Choroid plexus epithelial cell (primary cell): Measurements from ENCODE around the gene DCST2.

ENCODE experiments used
- DNase-seq: peaks from one replicate; pipeline ENCODE4 v3.0.0-alpha.2; 2010; ENCODE audit warnings: low read depth
- H3K4me3 ChIP-seq: 2 replicates; pipeline ENCODE4 v1.5.1; 2011; ENCODE audit warnings: low read depth, mild to moderate bottlenecking, control low read depth, low read length, moderate library complexity
- CTCF ChIP-seq: conservative IDR thresholded peaks from 2 replicates; pipeline ENCODE4 v1.5.1; 2011; ENCODE audit warnings: low read depth, mild to moderate bottlenecking, control low read depth, inconsistent platforms, low read length, moderate library complexity

DCST2 gene

GRCh38 chr1:155033524-155033923 lies at the start of gene DCST2, which contains the start of gene DCST1:
Gene DCST2 (minus strand): TSS chr1:155033781. CDS start chr1:155033701, 80 bp downstream.
Gene DCST1 (plus strand): TSS chr1:155033824. CDS start chr1:155034037, 213 bp downstream.
- no peak for DNase-seq
- H3K4me3 ChIP-seq, result no peak within 1 kb of the TSS
- no peak for TF ChIP-seq CTCF

GRCh38 chr1:155083052-155083541 lies 49.5 kb upstream of the DCST2 start:
- no peak for TF ChIP-seq CTCF
- H3K4me3 ChIP-seq, result no peak overlapping the region
- no peak for DNase-seq

- no peak overlapping the region for H3K4me3 ChIP-seq
- TF ChIP-seq CTCF, result no peak
- DNase-seq, result no peak
Measured at GRCh38 chr1:155082301-155083051, 48.9 kb upstream of the DCST2 start.

DNA sequence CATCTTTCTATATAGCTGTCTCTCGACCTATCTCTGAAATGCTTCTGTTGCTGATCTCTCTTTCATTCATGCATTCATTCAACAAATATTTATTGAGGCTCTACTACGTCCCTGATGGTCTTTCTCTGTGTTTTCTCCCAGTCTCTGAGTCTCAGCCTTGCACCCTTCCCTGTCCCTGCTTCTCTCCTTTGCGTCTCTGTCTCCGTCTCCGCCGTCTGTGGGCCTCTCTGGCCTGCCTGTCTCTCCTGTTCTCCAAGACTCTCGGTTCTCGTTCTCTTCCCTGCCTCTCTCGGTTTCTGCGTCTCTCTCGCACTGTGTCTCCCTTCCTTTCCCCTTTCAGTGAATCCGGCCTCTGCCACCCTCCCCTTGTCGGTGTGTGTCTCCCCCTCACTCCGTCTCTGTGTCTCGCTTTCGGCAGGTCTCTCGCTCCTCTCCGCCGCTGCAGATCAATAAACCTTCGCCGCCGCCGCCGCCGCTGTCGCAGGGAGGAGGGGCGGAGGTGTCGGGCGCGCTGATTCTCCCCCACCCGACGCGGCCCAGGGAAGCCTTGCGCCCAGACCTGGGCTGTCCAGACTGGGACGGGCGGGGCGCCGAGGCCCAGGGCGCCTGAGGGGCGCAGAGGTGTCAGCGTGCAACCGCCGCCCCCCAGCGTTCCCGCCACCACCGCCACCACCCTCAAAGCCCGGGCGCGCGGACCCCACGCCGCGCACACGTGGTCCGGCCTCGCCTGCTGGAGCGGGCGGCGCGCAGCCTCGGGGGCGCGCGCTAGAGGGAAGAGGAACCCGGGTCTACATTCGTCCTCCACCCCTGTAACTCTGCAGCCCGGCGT lies 48.1 kb upstream of the DCST2 start:
- no peak overlapping the region for H3K4me3 ChIP-seq
- no peak for TF ChIP-seq CTCF
- DNase-seq, result no peak

- no peak for DNase-seq
- TF ChIP-seq CTCF, result no peak
- H3K4me3 ChIP-seq, result no peak overlapping the region
Measured at GRCh38 chr1:155080312-155081228, 47.0 kb upstream of the DCST2 start.

DNA sequence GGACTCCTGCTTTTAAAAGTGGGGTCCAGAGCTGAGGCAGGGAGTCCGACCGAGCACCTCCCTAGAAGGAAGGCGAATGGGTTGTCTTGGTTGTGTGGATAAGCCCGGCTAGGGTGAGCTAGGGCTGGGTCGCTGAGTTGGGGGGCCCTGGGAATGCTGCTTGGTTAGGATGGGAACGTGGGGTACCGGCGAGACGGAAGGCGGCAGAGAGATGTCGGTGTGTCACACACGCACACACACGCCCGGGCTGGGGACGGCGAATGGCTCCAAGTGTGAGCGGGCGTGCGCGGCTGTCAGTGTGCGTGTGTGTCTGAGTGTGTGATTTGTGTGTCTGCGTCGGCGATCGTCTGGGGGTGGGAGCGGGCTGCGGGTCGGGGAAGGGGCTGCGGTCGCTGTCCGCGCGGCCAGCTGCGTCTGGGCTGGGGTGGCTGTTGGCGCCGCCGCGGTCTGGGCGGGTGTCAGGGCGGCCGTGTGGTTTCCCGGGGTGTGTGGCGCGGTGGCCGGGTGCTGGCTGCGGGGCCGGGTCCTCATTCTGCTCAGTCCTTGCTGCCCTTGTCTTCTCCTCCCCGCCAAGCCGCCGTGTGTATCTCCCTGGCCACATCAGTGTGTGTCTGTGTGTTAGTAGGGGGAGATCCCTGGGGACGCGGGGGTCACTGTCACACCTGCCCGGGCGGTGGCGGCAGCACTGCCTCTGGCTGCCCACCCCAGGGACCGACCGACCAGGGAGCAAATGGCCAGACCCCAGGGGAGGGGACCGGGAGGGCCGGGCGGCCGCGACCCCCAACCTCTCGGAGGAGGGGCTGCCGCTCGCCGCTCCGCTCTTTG lies 46.1 kb upstream of the DCST2 start:
- no peak for TF ChIP-seq CTCF
- no peak for DNase-seq
- H3K4me3 ChIP-seq, result no peak overlapping the region
